HepG2 (cell line): ENCODE measurements around the gene PSRC1. TPM values are rescaled to one million over a fixed set of nuclear protein-coding genes. Genes with fewer than 3 reads are reported as not detected.

ENCODE experiments used
- POLR2AphosphoS5 ChIP-seq: IDR thresholded peaks from 2 replicates; pipeline ENCODE4 v1.6.1; 2012; ENCODE audit warnings: low read depth, low read length
- ZFYVE20 ChIP-seq: sonication (generic); formaldehyde crosslinking; IDR thresholded peaks from 2 replicates; pipeline ENCODE4 v1.8.0; 2023; ENCODE audit warnings: low read depth, mild to moderate bottlenecking, moderate library complexity, missing genetic modification reagents, borderline replicate concordance
- ZSCAN21 ChIP-seq: sonication (generic); formaldehyde crosslinking; IDR thresholded peaks from 2 replicates; pipeline ENCODE4 v1.8.0; 2022; ENCODE audit warnings: mild to moderate bottlenecking, missing genetic modification reagents, moderate library complexity, borderline replicate concordance
- polyA plus RNA-seq, 8 experiments: library from polyadenylated mRNA; depleted of rRNA in 3 of 8; stranded (reverse) in 7 of 8; unstranded in 1 of 8; fragments of >200 nt; fragmentation: Illumina TruSeq in 4 of 8; extraction: Trizol in 4 of 8; gene quantifications; 2 replicates each; pipeline versions ENCODE4 v1.2.1 to v1.2.3, GENCODE V29; 2011 to 2016; ENCODE audit warnings: low read depth in 4 of 8, missing spikeins in 1 of 8, mixed read lengths in 1 of 8; ENCODE audit not compliant: insufficient read depth in 1 of 8
- total RNA-seq, 5 experiments: library from RNA; depleted of rRNA; stranded (reverse); fragments of >200 nt; fragmentation: Illumina TruSeq; extraction: Trizol; gene quantifications; 2 replicates each; pipeline ENCODE4 v1.2.3, GENCODE V29; 2016; ENCODE audit warnings: low read depth in 1 of 5
- TF ChIP-seq, protein P1 (sequence below): sonication (generic); formaldehyde crosslinking; conservative IDR thresholded peaks from 2 replicates; pipeline ENCODE4 v1.8.1; 2023; ENCODE audit warnings: missing genetic modification reagents
- TF ChIP-seq, protein P2 (sequence below): sonication (generic); formaldehyde crosslinking; IDR thresholded peaks from 2 replicates; pipeline ENCODE4 v1.5.0; 2020; ENCODE audit warnings: mild to moderate bottlenecking, missing genetic modification reagents, borderline replicate concordance
- TF ChIP-seq, protein P3 (sequence below): sonication (generic); formaldehyde crosslinking; IDR thresholded peaks from 2 replicates; pipeline ENCODE4 v1.4.0; 2020; ENCODE audit warnings: mild to moderate bottlenecking, missing genetic modification reagents

Gene PSRC1
- total and polyA plus RNA-seq, 2 of the 13 experiments (the other 11 are each of a cell fraction or from before 2014, with no cell fraction given): 28.6 to 30.3 TPM

DNA sequence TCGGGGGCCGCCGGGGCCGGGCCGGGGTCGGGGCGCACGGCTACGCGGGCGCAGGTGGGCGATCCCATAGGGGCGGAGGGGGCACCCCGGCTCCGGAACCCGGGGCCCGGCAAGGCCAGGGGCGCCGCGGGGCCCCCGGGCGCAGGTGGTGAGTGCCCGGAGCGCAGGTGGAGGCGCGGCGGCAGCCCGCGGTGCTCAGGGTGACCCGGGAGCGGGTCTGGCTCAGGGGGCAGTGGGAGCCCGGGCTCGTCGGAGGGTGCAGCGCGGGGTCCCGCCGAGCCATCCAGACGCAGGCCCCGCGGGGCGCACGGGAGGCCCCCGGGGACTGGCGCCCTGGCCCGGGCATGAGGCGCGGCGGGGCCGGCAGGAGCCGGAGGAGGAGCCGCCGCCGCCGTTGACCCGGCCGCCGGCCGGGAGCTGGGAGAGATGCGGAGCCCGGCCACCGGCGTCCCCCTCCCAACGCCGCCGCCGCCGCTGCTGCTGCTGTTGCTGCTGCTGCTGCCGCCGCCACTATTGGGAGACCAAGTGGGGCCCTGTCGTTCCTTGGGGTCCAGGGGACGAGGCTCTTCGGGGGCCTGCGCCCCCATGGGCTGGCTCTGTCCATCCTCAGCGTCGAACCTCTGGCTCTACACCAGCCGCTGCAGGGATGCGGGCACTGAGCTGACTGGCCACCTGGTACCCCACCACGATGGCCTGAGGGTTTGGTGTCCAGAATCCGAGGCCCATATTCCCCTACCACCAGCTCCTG is 33.1 kb downstream of the PSRC1 start (continued):
- TF ChIP-seq, protein P1, sequence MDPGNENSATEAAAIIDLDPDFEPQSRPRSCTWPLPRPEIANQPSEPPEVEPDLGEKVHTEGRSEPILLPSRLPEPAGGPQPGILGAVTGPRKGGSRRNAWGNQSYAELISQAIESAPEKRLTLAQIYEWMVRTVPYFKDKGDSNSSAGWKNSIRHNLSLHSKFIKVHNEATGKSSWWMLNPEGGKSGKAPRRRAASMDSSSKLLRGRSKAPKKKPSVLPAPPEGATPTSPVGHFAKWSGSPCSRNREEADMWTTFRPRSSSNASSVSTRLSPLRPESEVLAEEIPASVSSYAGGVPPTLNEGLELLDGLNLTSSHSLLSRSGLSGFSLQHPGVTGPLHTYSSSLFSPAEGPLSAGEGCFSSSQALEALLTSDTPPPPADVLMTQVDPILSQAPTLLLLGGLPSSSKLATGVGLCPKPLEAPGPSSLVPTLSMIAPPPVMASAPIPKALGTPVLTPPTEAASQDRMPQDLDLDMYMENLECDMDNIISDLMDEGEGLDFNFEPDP (CRISPR knock-in tag): 0 out of 2 replicates have a peak, but pooled peaks have one; percentile 8
- TF ChIP-seq, protein P2, sequence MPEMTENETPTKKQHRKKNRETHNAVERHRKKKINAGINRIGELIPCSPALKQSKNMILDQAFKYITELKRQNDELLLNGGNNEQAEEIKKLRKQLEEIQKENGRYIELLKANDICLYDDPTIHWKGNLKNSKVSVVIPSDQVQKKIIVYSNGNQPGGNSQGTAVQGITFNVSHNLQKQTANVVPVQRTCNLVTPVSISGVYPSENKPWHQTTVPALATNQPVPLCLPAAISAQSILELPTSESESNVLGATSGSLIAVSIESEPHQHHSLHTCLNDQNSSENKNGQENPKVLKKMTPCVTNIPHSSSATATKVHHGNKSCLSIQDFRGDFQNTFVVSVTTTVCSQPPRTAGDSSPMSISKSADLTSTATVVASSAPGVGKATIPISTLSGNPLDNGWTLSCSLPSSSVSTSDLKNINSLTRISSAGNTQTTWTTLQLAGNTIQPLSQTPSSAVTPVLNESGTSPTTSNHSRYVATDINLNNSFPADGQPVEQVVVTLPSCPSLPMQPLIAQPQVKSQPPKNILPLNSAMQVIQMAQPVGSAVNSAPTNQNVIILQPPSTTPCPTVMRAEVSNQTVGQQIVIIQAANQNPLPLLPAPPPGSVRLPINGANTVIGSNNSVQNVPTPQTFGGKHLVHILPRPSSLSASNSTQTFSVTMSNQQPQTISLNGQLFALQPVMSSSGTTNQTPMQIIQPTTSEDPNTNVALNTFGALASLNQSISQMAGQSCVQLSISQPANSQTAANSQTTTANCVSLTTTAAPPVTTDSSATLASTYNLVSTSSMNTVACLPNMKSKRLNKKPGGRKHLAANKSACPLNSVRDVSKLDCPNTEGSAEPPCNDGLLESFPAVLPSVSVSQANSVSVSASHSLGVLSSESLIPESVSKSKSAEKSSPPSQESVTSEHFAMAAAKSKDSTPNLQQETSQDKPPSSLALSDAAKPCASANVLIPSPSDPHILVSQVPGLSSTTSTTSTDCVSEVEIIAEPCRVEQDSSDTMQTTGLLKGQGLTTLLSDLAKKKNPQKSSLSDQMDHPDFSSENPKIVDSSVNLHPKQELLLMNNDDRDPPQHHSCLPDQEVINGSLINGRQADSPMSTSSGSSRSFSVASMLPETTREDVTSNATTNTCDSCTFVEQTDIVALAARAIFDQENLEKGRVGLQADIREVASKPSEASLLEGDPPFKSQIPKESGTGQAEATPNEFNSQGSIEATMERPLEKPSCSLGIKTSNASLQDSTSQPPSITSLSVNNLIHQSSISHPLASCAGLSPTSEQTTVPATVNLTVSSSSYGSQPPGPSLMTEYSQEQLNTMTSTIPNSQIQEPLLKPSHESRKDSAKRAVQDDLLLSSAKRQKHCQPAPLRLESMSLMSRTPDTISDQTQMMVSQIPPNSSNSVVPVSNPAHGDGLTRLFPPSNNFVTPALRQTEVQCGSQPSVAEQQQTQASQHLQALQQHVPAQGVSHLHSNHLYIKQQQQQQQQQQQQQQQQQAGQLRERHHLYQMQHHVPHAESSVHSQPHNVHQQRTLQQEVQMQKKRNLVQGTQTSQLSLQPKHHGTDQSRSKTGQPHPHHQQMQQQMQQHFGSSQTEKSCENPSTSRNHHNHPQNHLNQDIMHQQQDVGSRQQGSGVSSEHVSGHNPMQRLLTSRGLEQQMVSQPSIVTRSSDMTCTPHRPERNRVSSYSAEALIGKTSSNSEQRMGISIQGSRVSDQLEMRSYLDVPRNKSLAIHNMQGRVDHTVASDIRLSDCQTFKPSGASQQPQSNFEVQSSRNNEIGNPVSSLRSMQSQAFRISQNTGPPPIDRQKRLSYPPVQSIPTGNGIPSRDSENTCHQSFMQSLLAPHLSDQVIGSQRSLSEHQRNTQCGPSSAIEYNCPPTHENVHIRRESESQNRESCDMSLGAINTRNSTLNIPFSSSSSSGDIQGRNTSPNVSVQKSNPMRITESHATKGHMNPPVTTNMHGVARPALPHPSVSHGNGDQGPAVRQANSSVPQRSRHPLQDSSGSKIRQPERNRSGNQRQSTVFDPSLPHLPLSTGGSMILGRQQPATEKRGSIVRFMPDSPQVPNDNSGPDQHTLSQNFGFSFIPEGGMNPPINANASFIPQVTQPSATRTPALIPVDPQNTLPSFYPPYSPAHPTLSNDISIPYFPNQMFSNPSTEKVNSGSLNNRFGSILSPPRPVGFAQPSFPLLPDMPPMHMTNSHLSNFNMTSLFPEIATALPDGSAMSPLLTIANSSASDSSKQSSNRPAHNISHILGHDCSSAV (CRISPR knock-in tag): no peak
- TF ChIP-seq, protein P3, sequence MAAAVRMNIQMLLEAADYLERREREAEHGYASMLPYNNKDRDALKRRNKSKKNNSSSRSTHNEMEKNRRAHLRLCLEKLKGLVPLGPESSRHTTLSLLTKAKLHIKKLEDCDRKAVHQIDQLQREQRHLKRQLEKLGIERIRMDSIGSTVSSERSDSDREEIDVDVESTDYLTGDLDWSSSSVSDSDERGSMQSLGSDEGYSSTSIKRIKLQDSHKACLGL (CRISPR knock-in tag): peak; percentile 46; the same call in 1 of the 2 replicates
- TF ChIP-seq ZSCAN21 (CRISPR knock-in tag) (0 out of 2 replicates have a peak, but pooled peaks have one; percentile 51), ZFYVE20 (CRISPR knock-in tag) (no peak), POLR2AphosphoS5 (no peak)
